ENCODE results near the gene RPL36. TPM values are rescaled to one million over a fixed set of nuclear protein-coding genes. Genes with fewer than 3 reads are reported as not detected.
A peak's percentile ranks its signal among the peaks of the same experiment; 100 is the strongest.

RPL36 gene
- polyA plus RNA-seq, 3 donors = 336 to 708 (median 627) TPM

DNA sequence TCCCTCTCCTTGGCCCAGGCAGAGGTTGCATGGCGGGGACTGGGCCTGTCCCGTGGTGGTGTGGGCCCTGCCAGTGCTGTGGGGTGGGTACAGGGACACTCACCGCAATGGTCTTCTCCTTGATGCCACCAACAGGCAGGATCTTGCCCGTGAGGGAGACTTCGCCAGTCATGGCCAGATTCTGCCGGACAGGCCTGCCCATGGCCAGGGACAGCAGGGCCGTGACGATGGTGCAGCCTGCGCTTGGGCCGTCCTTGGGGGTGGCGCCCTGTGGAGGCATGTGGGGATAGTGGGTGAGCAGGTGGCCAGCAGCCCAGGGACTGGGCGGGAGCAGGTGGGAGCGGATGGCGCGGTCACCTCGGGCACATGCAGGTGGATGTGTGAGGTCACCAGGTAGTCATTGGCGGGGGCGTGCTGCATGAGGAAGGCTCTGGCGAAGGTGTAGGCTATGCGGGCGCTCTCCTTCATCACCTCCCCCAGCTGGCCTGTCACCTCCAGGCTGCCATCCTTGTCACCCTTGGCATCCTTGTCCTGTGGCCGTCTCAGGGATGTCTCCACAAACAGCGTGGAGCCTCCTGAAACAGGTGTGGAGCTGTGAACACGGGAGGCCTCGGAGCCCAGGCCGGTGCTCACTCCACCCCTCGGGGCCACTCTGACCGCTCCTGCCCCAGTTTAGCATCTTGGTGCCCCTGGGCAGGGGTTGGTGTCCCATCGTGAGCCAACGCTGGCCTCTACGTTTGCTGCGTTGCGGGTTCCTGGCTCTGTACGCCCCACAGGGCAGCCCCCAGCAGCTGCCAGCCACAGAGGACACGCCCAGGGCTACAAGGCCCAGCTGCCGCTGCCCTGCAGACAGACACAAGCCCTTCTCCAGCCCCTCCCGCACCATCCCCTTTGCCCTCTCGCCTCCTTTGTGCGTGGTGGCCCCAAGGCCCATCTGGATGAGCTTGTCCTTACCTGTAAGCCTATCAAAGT lies 3.4 kb downstream of the RPL36 start:
- H3K9me3 Mint-ChIP-seq = peaks cover 0 to 4% (median 0%) of the 10 kb centered on the region in 7 donors
- Histone ChIP-seq H3K27ac (ENCODE audit: low read depth in 1 of 2, low read length in 2 of 2) (peak overlapping the region in 1 of 2 donors; percentile 26), H3K4me3 (replicated peaks in 1 of 3; ENCODE audit: low read depth in 2 of 3, low read length in 3 of 3) (no peak overlapping the region), H3K9me3 (replicated peaks in 1 of 2; ENCODE audit: control insufficient read depth in 1 of 2, insufficient read depth in 1 of 2, low read length in 2 of 2) (no peaks in the 10 kb centered on the region), H3K36me3 (replicated peaks in 1 of 2; ENCODE audit: control insufficient read depth in 1 of 2, insufficient read depth in 2 of 2, low read length in 2 of 2) (peaks cover 59 to 63% of the 10 kb centered on the region in 2 donors), H2AFZ (ENCODE audit: insufficient read depth, low read depth, low read length, poor library complexity, severe bottlenecking) (no peak overlapping the region), H4K20me1 (ENCODE audit: insufficient read depth, low read length) (peaks cover 71% of the 10 kb centered on the region), H3K27me3 (ENCODE audit: control insufficient read depth in 2 of 2, insufficient read depth in 2 of 2, low read length in 2 of 2) (no peaks in the 10 kb centered on the region), H3K9ac (ENCODE audit: insufficient read depth, low read length, poor library complexity, severe bottlenecking) (no peak overlapping the region), H3K4me2 (replicated peaks; ENCODE audit: extremely low read depth, low read length, poor library complexity, severe bottlenecking) (no peak overlapping the region), H3K4me1 (ENCODE audit: control insufficient read depth in 1 of 2, insufficient read depth in 2 of 2, low read length in 2 of 2) (peaks cover 16 to 20% of the 10 kb centered on the region in 2 donors), H3K79me2 (ENCODE audit: insufficient read depth, low read length) (peaks cover 55% of the 10 kb centered on the region)
- TF ChIP-seq, protein P1, sequence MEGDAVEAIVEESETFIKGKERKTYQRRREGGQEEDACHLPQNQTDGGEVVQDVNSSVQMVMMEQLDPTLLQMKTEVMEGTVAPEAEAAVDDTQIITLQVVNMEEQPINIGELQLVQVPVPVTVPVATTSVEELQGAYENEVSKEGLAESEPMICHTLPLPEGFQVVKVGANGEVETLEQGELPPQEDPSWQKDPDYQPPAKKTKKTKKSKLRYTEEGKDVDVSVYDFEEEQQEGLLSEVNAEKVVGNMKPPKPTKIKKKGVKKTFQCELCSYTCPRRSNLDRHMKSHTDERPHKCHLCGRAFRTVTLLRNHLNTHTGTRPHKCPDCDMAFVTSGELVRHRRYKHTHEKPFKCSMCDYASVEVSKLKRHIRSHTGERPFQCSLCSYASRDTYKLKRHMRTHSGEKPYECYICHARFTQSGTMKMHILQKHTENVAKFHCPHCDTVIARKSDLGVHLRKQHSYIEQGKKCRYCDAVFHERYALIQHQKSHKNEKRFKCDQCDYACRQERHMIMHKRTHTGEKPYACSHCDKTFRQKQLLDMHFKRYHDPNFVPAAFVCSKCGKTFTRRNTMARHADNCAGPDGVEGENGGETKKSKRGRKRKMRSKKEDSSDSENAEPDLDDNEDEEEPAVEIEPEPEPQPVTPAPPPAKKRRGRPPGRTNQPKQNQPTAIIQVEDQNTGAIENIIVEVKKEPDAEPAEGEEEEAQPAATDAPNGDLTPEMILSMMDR (IDR thresholded peaks at IDR 0.05) = no peak
- peaks cover 31 to 52% of the 10 kb centered on the region in 2 donors for H3K36me3 Mint-ChIP-seq
- no peak for DNase-seq
- H3K4me3 Mint-ChIP-seq = no peak overlapping the region
- peaks cover 0 to 4% (median 0%) of the 10 kb centered on the region in 3 donors for H3K27me3 Mint-ChIP-seq (ENCODE audit: low read depth in 3 of 3)
- H3K27ac Mint-ChIP-seq = peak overlapping the region in 1 of 7 donors; percentile 36
- H3K4me1 Mint-ChIP-seq = peaks cover 23% of the 10 kb centered on the region
- intact Hi-C loops (cut with micrococcal nuclease) = no loop called here
- 92% methylated on average over 32 of the region's 39 CpGs for WGBS (ENCODE audit: insufficient coverage)

DNA sequence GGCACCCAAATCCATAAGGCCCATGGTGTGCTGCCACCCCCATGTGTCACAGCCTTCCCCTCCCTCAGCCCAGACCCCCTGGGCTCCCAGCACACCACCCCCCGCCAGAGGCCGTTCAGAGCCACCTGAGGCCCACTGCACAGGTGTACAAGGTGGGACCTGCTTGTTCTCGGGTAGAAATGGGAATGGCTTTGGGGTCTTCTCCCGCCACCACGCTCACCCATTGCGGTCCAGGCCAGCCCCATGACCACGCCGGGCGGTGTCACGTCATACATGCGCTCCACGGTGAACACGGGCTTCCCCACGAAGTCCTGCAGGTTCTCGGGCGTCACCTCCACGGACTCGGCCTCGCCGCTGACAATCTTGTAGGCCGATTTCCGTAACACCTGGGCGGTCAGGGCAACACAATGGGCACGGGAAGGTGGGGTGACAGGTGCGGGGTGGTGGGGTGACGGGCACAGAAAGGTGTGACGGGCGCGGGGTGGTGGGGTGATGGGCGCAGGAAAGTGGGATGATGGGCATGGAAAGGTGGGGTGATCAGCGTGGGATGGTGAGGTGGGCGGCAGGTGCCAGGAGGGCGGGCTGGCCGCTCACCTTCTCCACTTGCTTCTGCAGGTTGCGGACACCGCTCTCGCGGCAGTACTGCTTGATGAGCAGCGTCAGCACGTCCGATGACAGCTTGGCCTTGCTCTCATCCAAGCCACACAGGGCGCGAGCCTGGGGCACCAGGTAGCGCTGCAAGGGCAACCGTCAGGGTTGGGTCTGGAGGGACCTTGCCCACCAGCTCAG lies 4.3 kb downstream of the RPL36 start:
- H3K9me3 Mint-ChIP-seq = peaks cover 0 to 4% (median 0%) of the 10 kb centered on the region in 7 donors
- Histone ChIP-seq H3K27me3 (ENCODE audit: control insufficient read depth in 2 of 2, insufficient read depth in 2 of 2, low read length in 2 of 2) (no peaks in the 10 kb centered on the region), H2AFZ (ENCODE audit: insufficient read depth, low read depth, low read length, poor library complexity, severe bottlenecking) (no peak overlapping the region), H3K4me2 (replicated peaks; ENCODE audit: extremely low read depth, low read length, poor library complexity, severe bottlenecking) (no peak overlapping the region), H4K20me1 (ENCODE audit: insufficient read depth, low read length) (peaks cover 78% of the 10 kb centered on the region), H3K9ac (ENCODE audit: insufficient read depth, low read length, poor library complexity, severe bottlenecking) (no peak overlapping the region), H3K79me2 (ENCODE audit: insufficient read depth, low read length) (peaks cover 55% of the 10 kb centered on the region), H3K27ac (ENCODE audit: low read depth in 1 of 2, low read length in 2 of 2) (no peak overlapping the region), H3K4me1 (ENCODE audit: control insufficient read depth in 1 of 2, insufficient read depth in 2 of 2, low read length in 2 of 2) (peaks cover 16 to 20% of the 10 kb centered on the region in 2 donors), H3K4me3 (replicated peaks in 1 of 3; ENCODE audit: low read depth in 2 of 3, low read length in 3 of 3) (no peak overlapping the region), H3K36me3 (replicated peaks in 1 of 2; ENCODE audit: control insufficient read depth in 1 of 2, insufficient read depth in 2 of 2, low read length in 2 of 2) (peaks cover 67 to 71% of the 10 kb centered on the region in 2 donors), H3K9me3 (replicated peaks in 1 of 2; ENCODE audit: control insufficient read depth in 1 of 2, insufficient read depth in 1 of 2, low read length in 2 of 2) (no peaks in the 10 kb centered on the region)
- H3K27ac Mint-ChIP-seq = no peak overlapping the region
- 90% methylated on average over 39 of the region's 45 CpGs for WGBS (ENCODE audit: insufficient coverage)
- intact Hi-C loops (cut with micrococcal nuclease) = no loop called here
- TF ChIP-seq, protein P1 (IDR thresholded peaks at IDR 0.05) = no peak
- H3K36me3 Mint-ChIP-seq = peaks cover 37 to 61% of the 10 kb centered on the region in 2 donors
- H3K4me1 Mint-ChIP-seq = peaks cover 23% of the 10 kb centered on the region
- peaks cover 0 to 5% (median 0%) of the 10 kb centered on the region in 3 donors for H3K27me3 Mint-ChIP-seq (ENCODE audit: low read depth in 3 of 3)
- no peak overlapping the region for H3K4me3 Mint-ChIP-seq
- no peak for DNase-seq

All from CD14-positive monocyte (primary cell).